ENCODE data around the gene ZFX.

DNA sequence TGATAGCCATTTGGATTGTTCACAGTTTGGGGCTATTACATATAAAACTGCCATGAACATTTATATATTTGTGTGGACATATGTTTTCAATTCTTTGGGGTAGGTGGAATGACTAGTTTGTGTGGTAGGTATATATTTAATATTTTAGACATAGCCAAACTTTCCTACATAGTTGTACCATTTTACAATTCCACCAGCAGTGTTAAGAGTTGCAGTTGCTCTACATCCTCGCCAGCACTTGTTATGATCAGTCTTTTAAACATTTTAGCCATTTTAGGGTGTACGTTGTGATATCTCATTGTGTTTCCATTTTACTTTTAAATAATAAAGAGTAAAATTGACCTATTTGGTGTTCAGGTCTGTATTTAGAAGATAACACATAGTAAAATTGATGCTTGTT is 76.6 kb downstream of the ZFX start:
- TF ChIP-seq, protein P1, sequence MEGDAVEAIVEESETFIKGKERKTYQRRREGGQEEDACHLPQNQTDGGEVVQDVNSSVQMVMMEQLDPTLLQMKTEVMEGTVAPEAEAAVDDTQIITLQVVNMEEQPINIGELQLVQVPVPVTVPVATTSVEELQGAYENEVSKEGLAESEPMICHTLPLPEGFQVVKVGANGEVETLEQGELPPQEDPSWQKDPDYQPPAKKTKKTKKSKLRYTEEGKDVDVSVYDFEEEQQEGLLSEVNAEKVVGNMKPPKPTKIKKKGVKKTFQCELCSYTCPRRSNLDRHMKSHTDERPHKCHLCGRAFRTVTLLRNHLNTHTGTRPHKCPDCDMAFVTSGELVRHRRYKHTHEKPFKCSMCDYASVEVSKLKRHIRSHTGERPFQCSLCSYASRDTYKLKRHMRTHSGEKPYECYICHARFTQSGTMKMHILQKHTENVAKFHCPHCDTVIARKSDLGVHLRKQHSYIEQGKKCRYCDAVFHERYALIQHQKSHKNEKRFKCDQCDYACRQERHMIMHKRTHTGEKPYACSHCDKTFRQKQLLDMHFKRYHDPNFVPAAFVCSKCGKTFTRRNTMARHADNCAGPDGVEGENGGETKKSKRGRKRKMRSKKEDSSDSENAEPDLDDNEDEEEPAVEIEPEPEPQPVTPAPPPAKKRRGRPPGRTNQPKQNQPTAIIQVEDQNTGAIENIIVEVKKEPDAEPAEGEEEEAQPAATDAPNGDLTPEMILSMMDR (IDR thresholded peaks at IDR 0.05; ENCODE audit: insufficient read depth, low read length), result no peak
- no peak for TF ChIP-seq POLR2AphosphoS5 (IDR thresholded peaks at IDR 0.05; ENCODE audit: low read depth)
- TF ChIP-seq SPI1 (IDR thresholded peaks at IDR 0.05; ENCODE audit: borderline replicate concordance, low read depth), result no peak
- no peak for TF ChIP-seq GABPA (IDR thresholded peaks at IDR 0.05; ENCODE audit: low read depth)

All from HL-60 (cell line).